Measurements from ENCODE around the gene ARHGAP10. TPM values are rescaled to one million over a fixed set of nuclear protein-coding genes. Genes with fewer than 3 reads are reported as not detected.

Gene ARHGAP10
- total RNA-seq, 2 donors from 2014 or later = 23.9 to 28.7 TPM

GRCh38 chr4:148118179-148118578 lies 386.3 kb downstream of the ARHGAP10 start:
- no peak overlapping the region for H3K27ac ChIP-seq
- H3K4me3 ChIP-seq = no peak overlapping the region

DNA sequence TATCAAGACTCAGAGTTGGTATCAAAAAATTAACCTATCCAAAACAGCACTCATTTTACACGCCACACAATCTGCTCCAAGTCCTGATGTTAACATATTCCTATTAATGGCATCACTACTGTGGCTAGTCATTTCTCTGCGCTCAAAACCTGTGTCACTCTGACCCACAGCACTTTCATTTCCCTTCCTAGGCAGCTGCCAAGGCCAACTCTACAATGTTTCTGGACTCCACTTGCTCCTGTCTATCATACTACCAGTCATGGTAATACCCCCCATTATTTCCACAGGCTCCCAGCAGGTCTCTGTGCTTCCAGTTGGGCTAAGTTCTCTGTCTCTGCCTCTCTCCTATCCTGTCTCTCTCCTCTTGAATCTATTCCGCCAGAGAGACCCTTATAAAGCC lies 386.7 kb downstream of the ARHGAP10 start:
- TF ChIP-seq POLR2A (IDR thresholded peaks at IDR 0.05) = no peak
- Histone ChIP-seq H3K4me3 (no peak overlapping the region), H3K9me3 (peaks cover 0 to 9% (median 0%) of the 10 kb centered on the region in 3 donors), H3K27me3 (no peaks in the 10 kb centered on the region), H3K27ac (no peak overlapping the region), H3K4me1 (no peaks in the 10 kb centered on the region), H3K36me3 (replicated peaks in 1 of 2; ENCODE audit: insufficient read depth in 1 of 2, low read depth in 2 of 2) (peaks cover 0 to 4% of the 10 kb centered on the region in 2 donors)
- WGBS, 2 donors = 78 to 94% methylated on average over 3 of the region's 3 CpGs
- ATAC-seq (no peak), DNase-seq (no peak)
- intact Hi-C loops (cut with DNase I) = no loop called here

More at GRCh38 chr4:148118179-148118578, 386.3 kb downstream of the ARHGAP10 start:
- TF ChIP-seq POLR2A (IDR thresholded peaks at IDR 0.05) (no peak), CTCF (IDR thresholded peaks at IDR 0.05) (no peak)
- Histone ChIP-seq H3K27me3 (no peaks in the 10 kb centered on the region), H3K36me3 (replicated peaks in 1 of 2; ENCODE audit: insufficient read depth in 1 of 2, low read depth in 2 of 2) (peaks cover 0 to 5% of the 10 kb centered on the region in 2 donors), H3K4me1 (no peaks in the 10 kb centered on the region), H3K9me3 (peaks cover 0 to 4% (median 0%) of the 10 kb centered on the region in 3 donors)
- ATAC-seq (no peak), DNase-seq (no peak)
- intact Hi-C loops (cut with DNase I) = no loop called here
- WGBS, 2 donors = 88 to 96% methylated on average over 4 of the region's 4 CpGs

DNA sequence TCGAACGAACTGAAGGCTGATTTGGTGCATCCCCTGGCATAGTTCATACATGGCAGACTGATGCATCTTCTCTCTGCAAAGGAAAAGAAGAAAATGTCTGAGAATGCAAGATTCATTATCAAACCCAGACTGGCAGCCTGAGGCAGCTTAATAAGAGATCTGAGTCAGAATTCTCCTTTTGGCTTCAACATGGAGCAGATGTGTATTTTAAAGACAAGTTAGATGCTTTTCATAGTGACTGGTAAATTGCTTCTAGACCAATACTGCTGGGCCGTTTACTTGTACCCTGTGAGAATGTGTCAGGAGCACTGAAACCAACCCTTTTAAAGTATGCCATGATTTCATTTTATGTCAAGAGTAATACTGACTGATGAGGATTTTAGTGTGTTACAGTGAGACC lies 388.3 kb downstream of the ARHGAP10 start:
- Histone ChIP-seq H3K4me3 (no peak overlapping the region), H3K27me3 (no peaks in the 10 kb centered on the region), H3K36me3 (replicated peaks in 1 of 2; ENCODE audit: insufficient read depth in 1 of 2, low read depth in 2 of 2) (no peaks in the 10 kb centered on the region), H3K9me3 (peaks cover 0 to 9% (median 0%) of the 10 kb centered on the region in 3 donors), H3K4me1 (no peaks in the 10 kb centered on the region), H3K27ac (no peak overlapping the region)
- WGBS, 2 donors = 92 to 96% methylated on average over 3 of the region's 3 CpGs
- DNase-seq (no peak), ATAC-seq (no peak)
- intact Hi-C loops (cut with DNase I) = no loop called here
- TF ChIP-seq POLR2A (IDR thresholded peaks at IDR 0.05) (no peak), CTCF (IDR thresholded peaks at IDR 0.05) (no peak)

Small RNA genes lying within 50 kb of the gene (microRNA-seq; reads per million reads assigned to microRNA genes)
- gene MIR4799 (ENCODE audit: borderline number of aligned reads in 2 of 2, borderline replicate concordance in 2 of 2) = 0.45 to 0.47 reads per million in 2 donors

Small RNA genes lying within 50 kb of the gene (small RNA-seq; reads per million reads assigned to genes)
- not detected for gene MIR4799
- gene RN7SL254P = not detected
- gene RNA5SP165 = not detected

Other genes with a start within 250 kb of the ARHGAP10 start
- 10 to 100 TPM; 15.8 to 20.8 TPM for gene TMEM184C, start 114.7 kb upstream of the ARHGAP10 start, total RNA-seq
- 1 to 10 TPM; 3.0 to 5.7 TPM for gene PRMT9, start 47.9 kb upstream of the ARHGAP10 start, total RNA-seq